ENCODE results near the gene AGPAT4.
A peak's percentile ranks its signal among the peaks of the same experiment; 100 is the strongest.

Gene AGPAT4

GRCh38 chr6:161284653-161285052 lies 10.8 kb upstream of the AGPAT4 start:
- no peak for DNase-seq (ENCODE audit: low read depth in 2 of 2)

GRCh38 chr6:161281092-161281491 lies 7.2 kb upstream of the AGPAT4 start:
- DNase-seq (ENCODE audit: low read depth in 2 of 2): no peak

- DNase-seq (ENCODE audit: low read depth in 2 of 2): no peak
Observed at GRCh38 chr6:161279677-161280415, 6.0 kb upstream of the AGPAT4 start.

- DNase-seq (ENCODE audit: low read depth in 2 of 2): no peak
Observed at GRCh38 chr6:161276605-161277155, 2.8 kb upstream of the AGPAT4 start.

- no peak for DNase-seq (ENCODE audit: low read depth in 2 of 2)
Observed at GRCh38 chr6:161274898-161275297, 1.0 kb upstream of the AGPAT4 start.

GRCh38 chr6:161274488-161274858 lies 612 bp upstream of the AGPAT4 start:
- no peak for DNase-seq (ENCODE audit: low read depth in 2 of 2)

GRCh38 chr6:161273274-161273751 lies 548 bp downstream of the AGPAT4 start:
- peak in 1 of 2 donors; percentile 1 for DNase-seq (ENCODE audit: low read depth in 2 of 2)

GRCh38 chr6:161272635-161273273 lies 1.1 kb downstream of the AGPAT4 start:
- no peak for DNase-seq (ENCODE audit: low read depth in 2 of 2)

GRCh38 chr6:161271343-161272030 lies 2.4 kb downstream of the AGPAT4 start:
- no peak for DNase-seq (ENCODE audit: low read depth in 2 of 2)

- no peak for DNase-seq (ENCODE audit: low read depth in 2 of 2)
Observed at GRCh38 chr6:161270116-161270515, 3.7 kb downstream of the AGPAT4 start.

- DNase-seq (ENCODE audit: low read depth in 2 of 2): no peak
Observed at GRCh38 chr6:161269310-161269709, 4.6 kb downstream of the AGPAT4 start.

- no peak for DNase-seq (ENCODE audit: low read depth in 2 of 2)
Observed at GRCh38 chr6:161268531-161269210, 5.2 kb downstream of the AGPAT4 start.

GRCh38 chr6:161266513-161267230 lies 7.2 kb downstream of the AGPAT4 start:
- no peak for DNase-seq (ENCODE audit: low read depth in 2 of 2)

- no peak for DNase-seq (ENCODE audit: low read depth in 2 of 2)
Observed at GRCh38 chr6:161265975-161266374, 7.9 kb downstream of the AGPAT4 start.

GRCh38 chr6:161265554-161265953 lies 8.3 kb downstream of the AGPAT4 start:
- DNase-seq (ENCODE audit: low read depth in 2 of 2): no peak

GRCh38 chr6:161264181-161264580 lies 9.7 kb downstream of the AGPAT4 start:
- no peak for DNase-seq (ENCODE audit: low read depth in 2 of 2)

GRCh38 chr6:161261816-161262215 lies 12.0 kb downstream of the AGPAT4 start:
- DNase-seq (ENCODE audit: low read depth in 2 of 2): no peak

- no peak for DNase-seq (ENCODE audit: low read depth in 2 of 2)
Observed at GRCh38 chr6:161261325-161261724, 12.5 kb downstream of the AGPAT4 start.

GRCh38 chr6:161259302-161259701 lies 14.6 kb downstream of the AGPAT4 start:
- no peak for DNase-seq (ENCODE audit: low read depth in 2 of 2)

GRCh38 chr6:161257793-161258457 lies 15.9 kb downstream of the AGPAT4 start:
- DNase-seq (ENCODE audit: low read depth in 2 of 2): no peak

GRCh38 chr6:161256407-161256806 lies 17.5 kb downstream of the AGPAT4 start:
- DNase-seq (ENCODE audit: low read depth in 2 of 2): no peak
